GM12872 (cell line): Measurements from ENCODE around the gene C12orf60.

ENCODE experiments used
- TF ChIP-seq, protein P1 (sequence below): IDR thresholded peaks from 3 replicates; pipeline ENCODE4 v1.5.1; 2011; ENCODE audit warnings: low read depth, mild to moderate bottlenecking, low read length, moderate library complexity; ENCODE audit not compliant: insufficient read depth

Gene C12orf60

DNA sequence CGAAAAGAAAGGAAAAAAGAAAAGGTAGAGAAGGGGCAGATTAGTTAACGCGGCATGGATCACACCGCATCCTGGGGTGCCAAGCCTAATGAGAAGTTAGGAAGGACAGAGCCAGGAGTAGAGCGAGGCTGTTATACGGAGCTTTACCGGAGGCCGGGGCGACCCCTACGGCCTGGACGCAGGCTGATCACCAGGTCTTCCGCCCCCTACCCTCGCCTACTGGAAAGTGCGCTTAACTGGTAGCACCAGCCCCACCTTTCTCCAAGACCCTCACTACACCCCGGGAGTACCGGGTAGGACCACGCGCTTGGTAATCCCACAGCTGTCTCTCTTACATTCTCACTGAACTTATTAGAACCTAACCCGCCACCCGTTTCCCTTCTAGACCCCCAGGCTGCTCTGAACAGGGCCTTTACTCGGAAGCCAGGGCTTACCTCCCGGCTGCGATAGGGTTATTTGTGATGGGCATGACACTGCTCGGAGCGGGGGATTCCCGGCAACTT, 34.0 kb upstream of the C12orf60 start:
- TF ChIP-seq, protein P1, sequence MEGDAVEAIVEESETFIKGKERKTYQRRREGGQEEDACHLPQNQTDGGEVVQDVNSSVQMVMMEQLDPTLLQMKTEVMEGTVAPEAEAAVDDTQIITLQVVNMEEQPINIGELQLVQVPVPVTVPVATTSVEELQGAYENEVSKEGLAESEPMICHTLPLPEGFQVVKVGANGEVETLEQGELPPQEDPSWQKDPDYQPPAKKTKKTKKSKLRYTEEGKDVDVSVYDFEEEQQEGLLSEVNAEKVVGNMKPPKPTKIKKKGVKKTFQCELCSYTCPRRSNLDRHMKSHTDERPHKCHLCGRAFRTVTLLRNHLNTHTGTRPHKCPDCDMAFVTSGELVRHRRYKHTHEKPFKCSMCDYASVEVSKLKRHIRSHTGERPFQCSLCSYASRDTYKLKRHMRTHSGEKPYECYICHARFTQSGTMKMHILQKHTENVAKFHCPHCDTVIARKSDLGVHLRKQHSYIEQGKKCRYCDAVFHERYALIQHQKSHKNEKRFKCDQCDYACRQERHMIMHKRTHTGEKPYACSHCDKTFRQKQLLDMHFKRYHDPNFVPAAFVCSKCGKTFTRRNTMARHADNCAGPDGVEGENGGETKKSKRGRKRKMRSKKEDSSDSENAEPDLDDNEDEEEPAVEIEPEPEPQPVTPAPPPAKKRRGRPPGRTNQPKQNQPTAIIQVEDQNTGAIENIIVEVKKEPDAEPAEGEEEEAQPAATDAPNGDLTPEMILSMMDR = peak; percentile 33; the same call in 1 of the 3 replicates

DNA sequence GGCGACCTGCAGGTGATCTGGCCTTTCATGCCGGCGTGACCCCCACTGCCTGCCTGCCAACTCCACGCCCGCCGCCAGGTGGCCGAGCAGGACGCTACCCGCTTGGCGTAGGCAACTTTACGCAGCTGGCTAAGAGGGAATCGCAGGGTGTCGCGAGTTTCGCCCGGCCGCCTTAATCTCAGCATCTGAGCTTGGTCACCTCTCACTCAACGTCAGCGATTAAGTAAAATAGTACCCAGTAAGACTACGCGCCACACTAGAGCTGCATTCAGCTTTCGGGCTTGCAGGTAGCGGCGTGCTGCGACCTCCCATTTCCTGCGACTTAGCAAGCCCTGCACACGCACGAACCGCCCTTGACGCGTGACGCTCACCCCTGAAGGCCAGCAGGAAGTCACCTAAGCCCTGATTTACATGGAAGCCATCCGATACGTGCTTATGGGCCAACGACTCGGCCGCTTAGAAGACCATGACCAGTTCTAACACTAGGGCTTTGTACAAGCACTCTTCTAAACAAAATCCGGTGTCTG, 33.4 kb upstream of the C12orf60 start:
- TF ChIP-seq, protein P1 = peak; percentile 88

DNA sequence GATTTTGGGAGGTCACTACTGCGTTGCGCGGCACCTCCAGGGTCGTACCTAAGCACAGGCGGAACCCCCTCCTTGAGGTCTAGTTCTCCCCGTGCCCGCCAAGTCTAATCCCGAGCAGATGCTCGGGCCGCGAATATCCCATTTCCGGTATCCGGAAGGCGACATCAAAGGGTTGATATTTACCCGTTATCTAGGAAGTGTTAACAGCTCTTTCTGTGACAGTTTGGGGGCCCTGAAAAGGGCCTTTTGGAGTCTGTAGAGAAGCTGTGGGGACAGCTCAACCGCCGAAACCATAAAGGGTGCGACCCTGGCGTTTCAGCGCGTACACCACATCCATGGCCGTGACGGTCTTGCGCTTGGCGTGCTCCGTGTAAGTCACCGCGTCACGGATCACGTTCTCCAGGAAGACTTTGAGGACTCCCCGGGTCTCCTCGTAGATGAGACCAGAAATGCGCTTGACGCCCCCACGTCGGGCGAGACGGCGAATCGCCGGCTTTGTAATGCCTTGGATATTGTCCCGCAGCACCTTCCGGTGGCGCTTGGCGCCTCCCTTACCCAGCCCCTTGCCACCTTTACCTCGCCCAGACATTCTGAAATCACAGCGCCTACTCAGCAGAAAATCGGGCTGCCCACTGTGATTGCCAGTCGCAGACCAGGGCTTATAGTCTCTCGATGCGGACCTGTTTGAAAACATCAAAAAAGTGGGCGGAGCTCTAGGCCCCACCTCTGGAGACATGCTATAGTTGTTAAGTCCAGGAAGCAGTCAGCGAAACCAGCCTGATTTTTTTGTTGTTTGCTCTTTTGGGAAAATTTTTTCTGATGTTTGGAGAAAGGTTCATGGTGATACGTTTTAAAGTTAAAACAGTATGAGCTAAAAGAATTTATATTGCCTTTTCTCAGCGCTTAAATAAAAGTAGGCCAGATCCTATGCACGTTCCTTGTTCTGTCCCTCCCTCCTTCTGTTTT, 32.7 kb upstream of the C12orf60 start:
- TF ChIP-seq, protein P1 = no peak

DNA sequence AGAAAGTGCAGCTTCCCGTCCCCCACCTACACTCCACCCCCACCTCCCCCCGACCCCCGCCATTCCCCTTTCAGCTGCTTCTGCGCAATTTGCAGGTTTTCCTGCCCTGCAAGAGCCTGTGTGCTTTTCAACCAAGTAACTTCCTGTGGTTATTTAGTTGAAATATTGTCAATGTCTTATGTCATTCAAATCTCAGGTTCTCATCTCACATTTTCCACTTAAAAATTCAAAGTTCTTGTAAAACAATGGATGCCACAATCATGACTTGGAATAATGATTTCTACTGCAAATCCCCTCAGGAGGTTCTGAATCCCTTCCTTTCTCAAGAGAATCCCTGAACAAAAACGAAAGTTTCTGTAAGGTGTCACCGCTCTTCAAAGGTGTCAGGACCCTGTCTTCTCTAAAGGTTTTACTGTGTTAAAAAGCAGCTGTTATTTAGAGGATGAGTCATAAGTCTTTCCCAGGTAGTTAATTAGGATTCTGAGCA, 31.8 kb upstream of the C12orf60 start:
- TF ChIP-seq, protein P1 = no peak

DNA sequence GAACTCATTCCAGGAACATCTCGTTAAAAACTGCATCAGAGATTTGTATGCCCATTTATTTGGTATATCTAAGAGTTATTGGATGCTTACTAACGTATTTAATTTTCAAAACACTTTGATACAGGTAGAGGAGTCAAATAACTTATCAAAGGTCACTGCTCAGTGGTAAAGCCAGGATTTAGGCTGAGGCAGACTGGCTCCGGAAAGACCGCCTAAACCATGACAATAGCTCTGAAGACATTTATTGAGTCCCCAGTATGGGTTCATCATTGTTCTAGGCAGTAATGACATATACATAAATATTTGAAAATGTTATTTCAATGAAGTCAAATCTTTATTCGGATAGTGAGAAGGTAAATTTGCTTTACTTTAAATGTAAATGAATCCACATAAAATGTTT, 30.5 kb upstream of the C12orf60 start:
- TF ChIP-seq, protein P1 = no peak

DNA sequence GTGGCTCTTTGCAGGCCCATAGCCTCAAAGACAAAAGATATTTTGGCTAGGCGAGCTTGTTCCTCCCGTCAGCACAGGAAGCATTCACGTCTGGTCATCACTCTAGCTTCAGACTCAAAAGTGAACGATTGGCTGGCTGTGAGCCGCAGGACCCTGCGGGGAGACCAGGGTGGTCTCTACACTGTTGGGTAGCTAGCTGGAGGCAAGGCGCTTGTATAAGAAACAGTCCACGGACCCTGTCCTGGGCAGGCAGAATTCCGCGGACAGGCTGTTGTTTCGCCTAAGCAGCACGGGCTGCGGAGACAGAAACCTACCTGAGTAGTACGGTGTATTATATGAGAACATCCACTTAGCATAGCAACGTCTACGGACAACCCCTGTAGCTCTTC, 29.8 kb upstream of the C12orf60 start:
- TF ChIP-seq, protein P1 = no peak
